GM18505 (cell line): ENCODE data around the gene IL36A.

ENCODE experiments used
- ATAC-seq: cut with Tn5 transposase; IDR thresholded peaks from one replicate; pipeline ENCODE4 v1.9.1; 2021; ENCODE audit not compliant: unreplicated experiment
- POLR2A ChIP-seq: IDR thresholded peaks from 4 replicates; pipeline ENCODE4 v1.6.1; 2011; ENCODE audit warnings: borderline replicate concordance; ENCODE audit not compliant: insufficient read depth, insufficient read length; ENCODE audit errors: extremely low read depth

Gene IL36A

GRCh38 chr2:113046465-113046864 lies 41.2 kb downstream of the IL36A start:
- no peak for ATAC-seq
- no peak for TF ChIP-seq POLR2A

- no peak for ATAC-seq
- TF ChIP-seq POLR2A: no peak
These were observed 45.9 kb downstream of the IL36A start for GRCh38 chr2:113050921-113051895.

- ATAC-seq: no peak
- no peak for TF ChIP-seq POLR2A
These were observed 47.2 kb downstream of the IL36A start, which contains the start of gene IL36B for GRCh38 chr2:113052396-113052917. Gene IL36B, minus strand, starts transcription at chr2:113052867.

- no peak for ATAC-seq
- TF ChIP-seq POLR2A: no peak
These were observed 48.4 kb downstream of the IL36A start for GRCh38 chr2:113053666-113054065.

GRCh38 chr2:113054066-113054465 lies 48.8 kb downstream of the IL36A start:
- no peak for ATAC-seq
- TF ChIP-seq POLR2A: no peak

- TF ChIP-seq POLR2A: no peak
- no peak for ATAC-seq
These were observed 51.3 kb downstream of the IL36A start for GRCh38 chr2:113056521-113056920.

GRCh38 chr2:113057117-113057516 lies 51.9 kb downstream of the IL36A start:
- TF ChIP-seq POLR2A: no peak
- ATAC-seq: no peak
